ENCODE results near the gene ATM. TPM values are rescaled to one million over a fixed set of nuclear protein-coding genes. Genes with fewer than 3 reads are reported as not detected.

ATM gene
- total RNA-seq, 1 donor from 2014 or later, result 72.1 TPM

- no peak for DNase-seq (ENCODE audit: extremely low spot score, unreplicated experiment)
- Mint-ChIP-seq H3K27ac (ENCODE audit: unreplicated experiment) (no peak overlapping the region), H3K4me1 (ENCODE audit: unreplicated experiment) (peaks cover 50% of the 10 kb centered on the region), H3K4me3 (ENCODE audit: unreplicated experiment) (no peak overlapping the region), H3K36me3 (ENCODE audit: unreplicated experiment) (peaks cover 41% of the 10 kb centered on the region), H3K27me3 (ENCODE audit: unreplicated experiment) (no peaks in the 10 kb centered on the region), H3K9me3 (ENCODE audit: unreplicated experiment) (no peaks in the 10 kb centered on the region)
- TF ChIP-seq, protein P1, sequence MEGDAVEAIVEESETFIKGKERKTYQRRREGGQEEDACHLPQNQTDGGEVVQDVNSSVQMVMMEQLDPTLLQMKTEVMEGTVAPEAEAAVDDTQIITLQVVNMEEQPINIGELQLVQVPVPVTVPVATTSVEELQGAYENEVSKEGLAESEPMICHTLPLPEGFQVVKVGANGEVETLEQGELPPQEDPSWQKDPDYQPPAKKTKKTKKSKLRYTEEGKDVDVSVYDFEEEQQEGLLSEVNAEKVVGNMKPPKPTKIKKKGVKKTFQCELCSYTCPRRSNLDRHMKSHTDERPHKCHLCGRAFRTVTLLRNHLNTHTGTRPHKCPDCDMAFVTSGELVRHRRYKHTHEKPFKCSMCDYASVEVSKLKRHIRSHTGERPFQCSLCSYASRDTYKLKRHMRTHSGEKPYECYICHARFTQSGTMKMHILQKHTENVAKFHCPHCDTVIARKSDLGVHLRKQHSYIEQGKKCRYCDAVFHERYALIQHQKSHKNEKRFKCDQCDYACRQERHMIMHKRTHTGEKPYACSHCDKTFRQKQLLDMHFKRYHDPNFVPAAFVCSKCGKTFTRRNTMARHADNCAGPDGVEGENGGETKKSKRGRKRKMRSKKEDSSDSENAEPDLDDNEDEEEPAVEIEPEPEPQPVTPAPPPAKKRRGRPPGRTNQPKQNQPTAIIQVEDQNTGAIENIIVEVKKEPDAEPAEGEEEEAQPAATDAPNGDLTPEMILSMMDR (IDR thresholded peaks at IDR 0.05), result no peak
Observed at GRCh38 chr11:108322666-108323065, 99.8 kb downstream of the ATM start.

- TF ChIP-seq, protein P1 (IDR thresholded peaks at IDR 0.05), result no peak
- H3K36me3 Mint-ChIP-seq (ENCODE audit: unreplicated experiment), result peaks cover 47% of the 10 kb centered on the region
- H3K4me1 Mint-ChIP-seq (ENCODE audit: unreplicated experiment), result peaks cover 43% of the 10 kb centered on the region
- peak overlapping the region; percentile 56 for H3K27ac Mint-ChIP-seq (ENCODE audit: unreplicated experiment)
- no peak for DNase-seq (ENCODE audit: extremely low spot score, unreplicated experiment)
- no peaks in the 10 kb centered on the region for H3K27me3 Mint-ChIP-seq (ENCODE audit: unreplicated experiment)
- H3K9me3 Mint-ChIP-seq (ENCODE audit: unreplicated experiment), result no peaks in the 10 kb centered on the region
- no peak overlapping the region for H3K4me3 Mint-ChIP-seq (ENCODE audit: unreplicated experiment)
Observed at GRCh38 chr11:108324587-108324986, 101.7 kb downstream of the ATM start.

- no peak overlapping the region for H3K27ac Mint-ChIP-seq (ENCODE audit: unreplicated experiment)
- H3K9me3 Mint-ChIP-seq (ENCODE audit: unreplicated experiment), result no peaks in the 10 kb centered on the region
- TF ChIP-seq, protein P1 (IDR thresholded peaks at IDR 0.05), result no peak
- no peak for DNase-seq (ENCODE audit: extremely low spot score, unreplicated experiment)
- H3K27me3 Mint-ChIP-seq (ENCODE audit: unreplicated experiment), result no peaks in the 10 kb centered on the region
- no peak overlapping the region for H3K4me3 Mint-ChIP-seq (ENCODE audit: unreplicated experiment)
- peaks cover 51% of the 10 kb centered on the region for H3K36me3 Mint-ChIP-seq (ENCODE audit: unreplicated experiment)
- no peaks in the 10 kb centered on the region for H3K4me1 Mint-ChIP-seq (ENCODE audit: unreplicated experiment)
Observed at GRCh38 chr11:108333403-108333899, 110.6 kb downstream of the ATM start.

GRCh38 chr11:108338750-108339149 lies 115.9 kb downstream of the ATM start:
- no peak overlapping the region for H3K27ac Mint-ChIP-seq (ENCODE audit: unreplicated experiment)
- TF ChIP-seq, protein P1 (IDR thresholded peaks at IDR 0.05), result no peak
- no peaks in the 10 kb centered on the region for H3K4me1 Mint-ChIP-seq (ENCODE audit: unreplicated experiment)
- no peak for DNase-seq (ENCODE audit: extremely low spot score, unreplicated experiment)
- H3K36me3 Mint-ChIP-seq (ENCODE audit: unreplicated experiment), result peaks cover 25% of the 10 kb centered on the region
- no peak overlapping the region for H3K4me3 Mint-ChIP-seq (ENCODE audit: unreplicated experiment)
- no peaks in the 10 kb centered on the region for H3K27me3 Mint-ChIP-seq (ENCODE audit: unreplicated experiment)
- no peaks in the 10 kb centered on the region for H3K9me3 Mint-ChIP-seq (ENCODE audit: unreplicated experiment)

GRCh38 chr11:108340973-108341372 lies 118.1 kb downstream of the ATM start:
- Mint-ChIP-seq H3K36me3 (ENCODE audit: unreplicated experiment) (peaks cover 18% of the 10 kb centered on the region), H3K4me3 (ENCODE audit: unreplicated experiment) (no peak overlapping the region), H3K27me3 (ENCODE audit: unreplicated experiment) (no peaks in the 10 kb centered on the region), H3K4me1 (ENCODE audit: unreplicated experiment) (no peaks in the 10 kb centered on the region), H3K27ac (ENCODE audit: unreplicated experiment) (no peak overlapping the region), H3K9me3 (ENCODE audit: unreplicated experiment) (no peaks in the 10 kb centered on the region)
- no peak for DNase-seq (ENCODE audit: extremely low spot score, unreplicated experiment)
- TF ChIP-seq, protein P1 (IDR thresholded peaks at IDR 0.05), result no peak
